ENCODE data around the gene GREB1.

- no peak for TF ChIP-seq CTCF (conservative IDR thresholded peaks at IDR 0.05)
- TF ChIP-seq ZFX (IDR thresholded peaks at IDR 0.05), result no peak
Measured at GRCh38 chr2:11542275-11542819, 8.5 kb downstream of the GREB1 start.

Data from C4-2B (cell line).